GM13977 (cell line): ENCODE measurements around the gene ARSG.

Experiments
- DNase-seq: peaks from one replicate; pipeline ENCODE4 v3.0.0; 2012; ENCODE audit warnings: low spot score
- CTCF ChIP-seq: IDR thresholded peaks from 2 replicates; pipeline ENCODE4 v1.5.1; 2012; ENCODE audit warnings: mild to moderate bottlenecking, control low read depth; ENCODE audit not compliant: insufficient read depth; ENCODE audit errors: extremely low read depth, missing control alignments
- in situ Hi-C: fragments of 300-500 bp; cut with MboI; formaldehyde crosslinking; loops from one replicate; pipeline ENCODE4 v1.12.0; 2022; ENCODE audit warnings: low sequenced_read_pairs, low pct_unique_long_range_greater_than_20kb, mixed read lengths, inconsistent platforms; ENCODE audit not compliant: unreplicated experiment

Gene ARSG

DNA sequence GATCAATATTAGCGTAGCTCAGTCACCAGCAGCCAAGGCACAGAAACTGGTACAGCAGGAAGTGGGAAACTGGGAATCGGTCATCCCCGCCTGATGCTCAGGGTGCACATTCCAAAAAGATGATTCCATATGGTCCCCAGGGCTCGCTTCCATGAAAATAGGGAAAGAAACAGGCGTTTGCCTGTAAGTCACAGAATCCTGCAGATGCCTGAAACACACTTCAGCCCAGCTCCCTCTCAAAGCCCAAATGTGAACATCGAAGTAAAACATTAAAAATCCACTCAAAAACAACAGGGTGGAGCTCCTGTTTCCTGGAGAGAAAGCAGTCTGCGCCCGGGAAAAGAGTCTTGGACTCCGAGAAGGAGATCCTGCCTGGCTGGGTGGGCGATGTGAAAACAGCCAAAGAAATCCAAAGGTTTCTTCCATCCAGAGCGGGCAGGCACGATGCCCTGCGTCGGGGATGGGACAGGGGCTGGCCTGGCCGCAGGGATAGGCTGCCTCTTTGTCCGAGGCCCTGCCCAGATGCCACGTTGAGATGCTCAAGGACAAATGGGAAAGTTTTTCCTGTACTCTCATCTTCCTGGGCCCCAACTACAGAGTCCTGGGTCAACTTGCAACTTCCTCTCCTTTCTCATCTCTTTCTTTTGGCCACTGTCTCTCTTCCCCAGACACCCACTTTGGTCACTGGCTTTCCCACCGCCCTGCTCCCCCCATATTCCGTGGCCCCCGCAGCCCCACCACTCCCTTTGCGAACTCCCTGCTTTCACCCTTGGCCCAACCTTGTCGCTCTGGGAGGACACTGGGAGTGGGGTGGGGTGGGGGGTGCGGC is 165.3 kb downstream of the ARSG start:
- no peak for DNase-seq
- TF ChIP-seq CTCF = no peak
- in situ Hi-C loops = loop anchor here (10.0 to 25.0 kb wide), 2 partner anchors 192 to 294 kb away; no protein-coding TSS in a partner anchor

- TF ChIP-seq CTCF = no peak
- DNase-seq = no peak
- in situ Hi-C loops = loop anchor here (10.0 to 25.0 kb wide), 2 partner anchors 192 to 295 kb away; no protein-coding TSS in a partner anchor
Measured at GRCh38 chr17:68457168-68457538, 165.9 kb downstream of the ARSG start, which contains the start of gene WIPI1. TSS of gene WIPI1 (minus strand) at chr17:68457496. CDS start at chr17:68457421, 75 bp downstream.

GRCh38 chr17:68457539-68458259 is 166.4 kb downstream of the ARSG start:
- DNase-seq = peak; percentile 98
- in situ Hi-C loops = loop anchor here (10.0 to 25.0 kb wide), 2 partner anchors 193 to 295 kb away; no protein-coding TSS in a partner anchor
- no peak for TF ChIP-seq CTCF

- in situ Hi-C loops = loop anchor here (10.0 to 25.0 kb wide), 2 partner anchors 194 to 296 kb away; no protein-coding TSS in a partner anchor
- no peak for DNase-seq
- no peak for TF ChIP-seq CTCF
Measured at GRCh38 chr17:68458260-68459036, 167.2 kb downstream of the ARSG start.

DNA sequence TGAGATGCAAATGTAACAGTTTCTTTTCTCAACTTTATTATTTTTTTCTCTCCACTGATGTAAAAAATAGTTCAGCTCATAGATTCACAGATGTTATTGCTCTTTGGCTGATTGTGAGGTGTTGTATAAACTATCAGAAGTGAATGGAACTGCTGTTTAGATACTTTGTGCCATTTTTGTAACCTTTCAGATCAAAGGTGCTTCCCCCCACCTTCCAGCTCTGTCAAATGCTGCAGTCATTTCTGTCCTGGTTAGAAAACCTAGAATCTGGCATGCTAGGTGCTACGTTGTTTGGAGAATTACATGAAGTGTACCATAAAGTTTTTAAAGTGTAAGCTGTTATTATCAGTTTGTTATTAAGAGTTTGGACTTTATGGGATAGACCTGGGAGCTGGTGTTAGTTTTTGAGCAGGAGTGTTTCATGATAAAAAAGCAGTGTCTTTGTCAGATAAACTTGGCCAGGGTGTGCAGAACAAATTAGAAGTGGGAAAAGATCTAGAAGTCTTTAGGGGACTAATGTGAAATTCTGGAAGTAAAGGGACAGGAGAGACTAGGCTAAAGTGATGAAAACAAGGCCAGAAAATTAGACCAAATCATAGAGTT is 167.8 kb downstream of the ARSG start:
- TF ChIP-seq CTCF = no peak
- in situ Hi-C loops = loop anchor here (10.0 to 25.0 kb wide), 2 partner anchors 194 to 297 kb away; no protein-coding TSS in a partner anchor
- no peak for DNase-seq
